ENCODE data around the gene CSPG4. TPM values are rescaled to one million over a fixed set of nuclear protein-coding genes. Genes with fewer than 3 reads are reported as not detected.
"Not testable (repeated sequence)": the region's sequence is repeated elsewhere in the genome, so short reads cannot be mapped to it uniquely, and the experiment has no call there.

Gene CSPG4
- total and polyA plus RNA-seq, 2 of the 8 experiments (the other 6 are each of a cell fraction or from before 2014, with no cell fraction given) = 1.4 to 3.0 TPM

DNA sequence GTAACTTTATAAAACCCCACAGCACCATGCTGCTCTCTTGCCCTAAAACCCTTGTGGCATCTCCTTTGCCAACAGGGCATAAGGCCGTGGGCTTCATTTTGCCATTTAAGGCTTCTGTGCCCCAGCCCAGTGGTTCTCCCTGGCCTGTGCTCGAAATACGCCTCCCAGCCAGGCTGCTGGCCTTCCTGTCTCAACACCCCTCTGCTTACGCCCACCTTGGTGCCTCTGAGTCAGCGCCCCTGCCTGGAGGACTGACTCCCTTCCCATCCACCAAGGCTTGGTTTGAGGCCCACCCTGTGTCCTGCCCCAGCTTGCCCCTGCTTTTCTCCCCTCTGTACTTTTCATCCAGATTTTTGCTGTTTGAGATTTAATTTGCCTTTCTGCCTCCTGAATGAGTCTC lies 1.8 kb downstream of the CSPG4 start:
- H2AK5ac ChIP-seq (ENCODE audit: low read depth, low read length); H3K14ac ChIP-seq (ENCODE audit: insufficient read length); H3K79me2 ChIP-seq (ENCODE audit: control insufficient read depth in 1 of 2, insufficient read depth in 2 of 2, low read length in 2 of 2); H3K4me3 ChIP-seq (ENCODE audit: extremely low read depth in 1 of 4, insufficient read depth in 2 of 4, low read depth in 3 of 4, low read length in 4 of 4); H3K79me1 ChIP-seq (ENCODE audit: low read depth, low read length); H3K23me2 ChIP-seq (ENCODE audit: low read depth, low read length); FAIRE-seq; H2BK12ac ChIP-seq (ENCODE audit: low read depth, low read length); H3K56ac ChIP-seq (replicated peaks; ENCODE audit: insufficient read length, low read depth, low read length); H4K20me1 ChIP-seq (replicated peaks in 1 of 2; ENCODE audit: control insufficient read depth in 1 of 2, insufficient read depth in 2 of 2, low read length in 2 of 2); H3K23ac ChIP-seq (ENCODE audit: insufficient read length); H3K36me3 ChIP-seq (ENCODE audit: control insufficient read depth in 2 of 4, insufficient read depth in 4 of 4, low read length in 3 of 4); CTCF ChIA-PET (ENCODE audit: partially characterized antibody); H3K4me2 ChIP-seq (ENCODE audit: insufficient read depth in 1 of 2, low read depth in 2 of 2, low read length in 2 of 2); H4K8ac ChIP-seq (ENCODE audit: extremely low read depth, insufficient read depth, low read length); H3K27ac ChIP-seq (ENCODE audit: low read depth, low read length); POLR2A ChIA-PET (ENCODE audit: partially characterized antibody); H3K9me3 ChIP-seq (ENCODE audit: insufficient read depth in 2 of 2, low read depth in 1 of 2, low read length in 1 of 2); H3K18ac ChIP-seq (ENCODE audit: extremely low read depth, low read length); H2BK5ac ChIP-seq (ENCODE audit: low read depth, low read length); DNase-seq (ENCODE audit: low read depth in 1 of 2, low spot score in 2 of 2); H3K4ac ChIP-seq (replicated peaks; ENCODE audit: insufficient read length, low read depth, low read length); H2AFZ ChIP-seq (ENCODE audit: low read length); H3K9ac ChIP-seq (replicated peaks in 1 of 4; ENCODE audit: extremely low read depth in 1 of 4, low read depth in 3 of 4, low read length in 3 of 4); H2BK20ac ChIP-seq (ENCODE audit: low read length); H4K91ac ChIP-seq (replicated peaks; ENCODE audit: insufficient read length, low read length); H2BK120ac ChIP-seq (replicated peaks; ENCODE audit: low read depth, low read length); H2BK15ac ChIP-seq (ENCODE audit: low read length); H4K5ac ChIP-seq (ENCODE audit: insufficient read length, low read depth, low read length): not testable (repeated sequence)
- peaks cover 0 to 15% (median 10%) of the 10 kb centered on the region in 4 experiments; a peak in 6 of 7 replicates for H3K4me1 ChIP-seq (replicated peaks in 1 of 4; ENCODE audit: control insufficient read depth in 3 of 4, insufficient read depth in 4 of 4, low read length in 3 of 4)
- peaks cover 0 to 21% (median 6%) of the 10 kb centered on the region in 4 experiments; a peak in 3 of 7 replicates for H3K27me3 ChIP-seq (replicated peaks in 1 of 4; ENCODE audit: control insufficient read depth in 3 of 4, extremely low read depth in 1 of 4, insufficient read depth in 3 of 4, low read length in 3 of 4)
- WGBS, 2 experiments (ENCODE audit: extremely low coverage in 1 of 2, insufficient coverage in 1 of 2, insufficient read length in 1 of 2, insufficient replicate concordance in 2 of 2, low coverage in 1 of 2, low lambda C conversion rate in 2 of 2, missing lambda C conversion rate in 1 of 2) = 67% methylated on average over 4 of the region's 5 CpGs; no CpG with 5 or more reads in 1 of the 2 experiments

DNA sequence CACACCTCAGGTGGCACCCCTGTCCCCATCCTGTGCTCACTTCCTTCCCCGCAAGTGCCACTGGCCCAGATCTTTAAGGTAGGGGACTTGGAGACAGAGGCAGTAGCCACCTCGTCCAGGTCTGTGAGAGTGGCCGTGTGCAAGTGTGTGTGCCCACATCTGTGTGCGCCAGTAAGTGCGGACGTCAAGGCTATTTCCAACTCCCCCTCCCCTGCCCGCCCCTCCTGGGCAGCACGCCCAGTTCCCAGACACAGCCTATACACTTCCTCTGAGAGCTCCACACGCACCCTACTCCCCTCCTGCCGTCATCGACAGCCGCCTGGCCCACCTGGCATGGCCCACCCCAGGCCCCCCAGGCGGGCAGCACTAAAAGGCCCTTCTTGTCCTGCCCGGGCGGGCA lies 3.2 kb downstream of the CSPG4 start:
- H3K4ac ChIP-seq (replicated peaks; ENCODE audit: insufficient read length, low read depth, low read length); H3K9ac ChIP-seq (replicated peaks in 1 of 4; ENCODE audit: extremely low read depth in 1 of 4, low read depth in 3 of 4, low read length in 3 of 4); H3K18ac ChIP-seq (ENCODE audit: extremely low read depth, low read length); H2BK15ac ChIP-seq (ENCODE audit: low read length); H3K23me2 ChIP-seq (ENCODE audit: low read depth, low read length); H3K23ac ChIP-seq (ENCODE audit: insufficient read length); FAIRE-seq; H3K4me2 ChIP-seq (ENCODE audit: insufficient read depth in 1 of 2, low read depth in 2 of 2, low read length in 2 of 2); H3K4me3 ChIP-seq (ENCODE audit: extremely low read depth in 1 of 4, insufficient read depth in 2 of 4, low read depth in 3 of 4, low read length in 4 of 4); H2AK5ac ChIP-seq (ENCODE audit: low read depth, low read length); H2BK120ac ChIP-seq (replicated peaks; ENCODE audit: low read depth, low read length); H2AFZ ChIP-seq (ENCODE audit: low read length); H3K14ac ChIP-seq (ENCODE audit: insufficient read length); H2BK5ac ChIP-seq (ENCODE audit: low read depth, low read length); H4K91ac ChIP-seq (replicated peaks; ENCODE audit: insufficient read length, low read length); H3K27ac ChIP-seq (ENCODE audit: low read depth, low read length); H2BK20ac ChIP-seq (ENCODE audit: low read length); H3K56ac ChIP-seq (replicated peaks; ENCODE audit: insufficient read length, low read depth, low read length); H4K20me1 ChIP-seq (replicated peaks in 1 of 2; ENCODE audit: control insufficient read depth in 1 of 2, insufficient read depth in 2 of 2, low read length in 2 of 2); H2BK12ac ChIP-seq (ENCODE audit: low read depth, low read length); H3K9me3 ChIP-seq (ENCODE audit: insufficient read depth in 2 of 2, low read depth in 1 of 2, low read length in 1 of 2); H3K79me2 ChIP-seq (ENCODE audit: control insufficient read depth in 1 of 2, insufficient read depth in 2 of 2, low read length in 2 of 2); H4K5ac ChIP-seq (ENCODE audit: insufficient read length, low read depth, low read length); H3K79me1 ChIP-seq (ENCODE audit: low read depth, low read length); H4K8ac ChIP-seq (ENCODE audit: extremely low read depth, insufficient read depth, low read length); POLR2A ChIA-PET (ENCODE audit: partially characterized antibody); DNase-seq (ENCODE audit: low read depth in 1 of 2, low spot score in 2 of 2); H3K36me3 ChIP-seq (ENCODE audit: control insufficient read depth in 2 of 4, insufficient read depth in 4 of 4, low read length in 3 of 4): not testable (repeated sequence)
- Histone ChIP-seq H3K4me1 (replicated peaks in 1 of 4; ENCODE audit: control insufficient read depth in 3 of 4, insufficient read depth in 4 of 4, low read length in 3 of 4) (peaks cover 0 to 17% (median 11%) of the 10 kb centered on the region in 4 experiments; a peak in 6 of 7 replicates), H3K27me3 (replicated peaks in 1 of 4; ENCODE audit: control insufficient read depth in 3 of 4, extremely low read depth in 1 of 4, insufficient read depth in 3 of 4, low read length in 3 of 4) (peaks cover 0 to 21% (median 6%) of the 10 kb centered on the region in 4 experiments; a peak in 3 of 7 replicates)
- CTCF ChIA-PET (ENCODE audit: partially characterized antibody) = interaction anchor here (1.0 to 1.7 kb wide), 4 partner anchors 11 to 226 kb away, joined by 3 to 4 read pairs (median 4); no protein-coding TSS in a partner anchor
- 94% methylated on average over 12 of the region's 15 CpGs; no CpG with 5 or more reads in 1 of the 2 experiments for WGBS, 2 experiments (ENCODE audit: extremely low coverage in 1 of 2, insufficient coverage in 1 of 2, insufficient read length in 1 of 2, insufficient replicate concordance in 2 of 2, low coverage in 1 of 2, low lambda C conversion rate in 2 of 2, missing lambda C conversion rate in 1 of 2)

Data from H1 (cell line).